HG02798 (cell line): ENCODE data around the gene TMEM129.

Experiments used
- ATAC-seq: cut with Tn5 transposase; IDR thresholded peaks from one replicate; pipeline ENCODE4 v1.9.1; 2021; ENCODE audit warnings: mild to moderate bottlenecking; ENCODE audit not compliant: unreplicated experiment, poor library complexity

Gene TMEM129

GRCh38 chr4:1758306-1759121 lies 37.4 kb upstream of the TMEM129 start:
- no peak for ATAC-seq

- no peak for ATAC-seq
Observed at GRCh38 chr4:1757836-1758235, 36.7 kb upstream of the TMEM129 start.

GRCh38 chr4:1756893-1757779 lies 36.0 kb upstream of the TMEM129 start:
- no peak for ATAC-seq

- no peak for ATAC-seq
Observed at GRCh38 chr4:1756079-1756478, 35.0 kb upstream of the TMEM129 start.

GRCh38 chr4:1755297-1755696 lies 34.2 kb upstream of the TMEM129 start:
- no peak for ATAC-seq

- no peak for ATAC-seq
Observed at GRCh38 chr4:1754336-1754735, 33.2 kb upstream of the TMEM129 start.

GRCh38 chr4:1753697-1754311 lies 32.7 kb upstream of the TMEM129 start:
- no peak for ATAC-seq

- no peak for ATAC-seq
Observed at GRCh38 chr4:1753294-1753696, 32.2 kb upstream of the TMEM129 start.

- ATAC-seq: no peak
Observed at GRCh38 chr4:1752284-1753041, 31.3 kb upstream of the TMEM129 start.

GRCh38 chr4:1751919-1752283 lies 30.8 kb upstream of the TMEM129 start:
- no peak for ATAC-seq

GRCh38 chr4:1751155-1751918 lies 30.2 kb upstream of the TMEM129 start:
- ATAC-seq: no peak

GRCh38 chr4:1750381-1751154 lies 29.4 kb upstream of the TMEM129 start:
- ATAC-seq: no peak

GRCh38 chr4:1749826-1750225 lies 28.7 kb upstream of the TMEM129 start:
- no peak for ATAC-seq

- no peak for ATAC-seq
Observed at GRCh38 chr4:1749370-1749769, 28.2 kb upstream of the TMEM129 start.

GRCh38 chr4:1748465-1748995 lies 27.4 kb upstream of the TMEM129 start:
- no peak for ATAC-seq

- ATAC-seq: no peak
Observed at GRCh38 chr4:1747603-1747967, 26.5 kb upstream of the TMEM129 start.

GRCh38 chr4:1746919-1747602 lies 25.9 kb upstream of the TMEM129 start:
- no peak for ATAC-seq

- ATAC-seq: peak; percentile 61
Observed at GRCh38 chr4:1746265-1746691, 25.2 kb upstream of the TMEM129 start.
